ENCODE results near the gene TXNIP.

Gene TXNIP

GRCh38 chr1:146010126-146010738 lies 13.9 kb upstream of the TXNIP start:
- DNase-seq, result no peak

DNA sequence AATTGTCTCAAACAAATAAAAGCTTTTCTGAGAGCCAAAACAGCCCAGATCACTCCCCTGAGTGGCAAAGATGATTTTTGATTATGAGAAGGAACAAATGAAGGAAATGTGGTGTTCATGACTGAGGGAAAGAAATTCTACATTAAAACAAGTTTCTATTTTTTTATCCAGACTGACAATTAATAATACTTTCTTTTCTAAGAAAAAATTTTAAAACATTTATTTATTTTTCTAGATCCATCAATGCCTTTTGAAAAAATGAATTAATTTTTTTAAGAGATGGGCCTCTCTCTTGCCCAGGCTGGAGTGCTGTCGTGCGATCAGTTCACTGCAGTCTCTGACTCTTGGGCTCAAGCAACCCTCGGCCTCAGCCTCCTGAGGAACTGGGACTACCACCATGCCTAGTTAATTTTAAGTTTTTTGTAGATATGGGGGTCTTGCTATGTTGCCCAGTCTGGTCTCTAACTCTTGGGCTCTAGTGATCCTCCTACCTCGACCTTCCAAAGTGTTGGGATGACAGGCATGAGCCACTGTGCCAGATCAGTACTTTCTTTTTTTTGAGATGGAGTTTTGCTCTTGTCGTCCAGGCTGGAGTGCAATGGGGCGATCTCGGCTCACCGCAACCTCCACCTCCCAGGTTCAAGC lies 11.2 kb upstream of the TXNIP start:
- DNase-seq, result no peak

DNA sequence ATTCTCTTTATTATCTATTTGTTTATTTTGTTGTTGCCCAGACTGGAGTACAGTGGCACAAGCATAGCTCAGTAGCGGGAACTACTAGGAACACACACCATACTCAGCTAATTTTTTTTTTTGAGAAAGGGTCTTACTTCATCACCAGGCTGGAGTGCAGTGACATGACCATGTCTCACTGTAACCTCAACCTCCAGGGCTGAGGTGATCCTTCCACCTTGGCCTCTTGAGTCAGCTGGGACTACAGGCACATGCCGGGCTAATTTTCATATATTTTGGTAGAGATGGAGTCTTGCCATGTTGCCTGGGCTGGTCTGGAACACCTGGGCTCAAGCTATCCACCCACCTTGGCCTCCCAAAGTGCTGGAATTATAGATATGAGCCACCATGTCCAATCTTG lies 5.3 kb upstream of the TXNIP start:
- no peak for DNase-seq

GRCh38 chr1:145999321-146000024 lies 3.1 kb upstream of the TXNIP start:
- DNase-seq, result no peak

- DNase-seq, result no peak
Measured at GRCh38 chr1:145997718-145998023, 1.3 kb upstream of the TXNIP start.

- peak; percentile 84 for DNase-seq
Measured at GRCh38 chr1:145997016-145997717, 788 bp upstream of the TXNIP start.

DNA sequence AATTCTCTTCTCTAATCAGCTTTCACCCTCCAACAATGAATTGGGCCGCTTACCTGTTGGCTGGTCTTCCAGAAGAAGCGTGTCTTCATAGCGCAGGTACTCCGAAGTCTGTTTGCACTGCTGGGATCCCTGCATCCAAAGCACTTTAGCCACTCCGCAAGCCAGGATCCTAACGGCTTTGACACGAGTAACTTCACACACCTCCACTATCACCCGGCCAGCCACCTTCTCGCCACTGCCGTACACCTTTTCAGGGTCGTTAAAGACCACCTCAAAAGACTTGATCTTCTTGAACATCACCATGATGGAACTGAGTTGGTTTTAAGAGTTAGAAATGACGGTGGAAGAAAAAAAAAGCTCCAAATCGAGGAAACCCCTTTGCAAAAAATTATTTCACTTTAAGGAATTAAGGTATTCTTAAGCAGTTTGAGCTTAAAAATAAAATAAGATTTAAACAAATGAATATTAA lies 381 bp downstream of the TXNIP start:
- DNase-seq, result no peak

DNA sequence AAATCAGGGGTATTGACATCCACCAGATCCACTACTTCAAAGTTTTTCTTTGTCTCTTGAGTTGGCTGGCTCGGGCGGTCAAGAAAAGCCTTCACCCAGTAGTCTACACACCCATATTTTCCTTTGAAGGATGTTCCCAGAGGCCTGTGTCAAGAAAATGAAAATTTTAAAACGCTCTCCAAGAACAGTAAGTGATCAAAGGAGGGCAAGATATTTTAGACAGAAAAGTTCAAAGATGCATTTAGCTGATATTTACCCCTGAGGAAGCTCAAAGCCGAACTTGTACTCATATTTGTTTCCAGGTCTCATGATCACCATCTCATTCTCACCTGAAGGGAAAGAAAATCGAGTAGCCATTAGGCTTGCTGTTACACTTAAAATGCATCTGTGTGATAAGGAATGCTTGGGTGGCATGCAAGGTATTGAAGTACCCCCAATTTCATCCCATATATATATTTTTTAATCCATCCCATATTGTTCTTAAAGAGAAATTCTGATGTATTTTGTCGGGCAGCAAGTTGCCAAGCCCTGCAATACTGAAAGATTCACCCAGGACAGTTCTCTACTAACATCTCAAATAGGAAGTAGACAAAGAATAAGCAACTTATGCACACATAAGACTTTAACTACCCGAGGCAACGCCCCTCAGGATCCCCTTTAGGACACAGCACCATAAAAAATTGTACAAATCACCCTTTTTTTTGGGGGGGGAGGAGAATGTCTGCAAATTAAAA lies 1.1 kb downstream of the TXNIP start:
- peak; percentile 47 for DNase-seq

- peak; percentile 77 for DNase-seq
Measured at GRCh38 chr1:145994391-145995120, 1.8 kb downstream of the TXNIP start.

DNA sequence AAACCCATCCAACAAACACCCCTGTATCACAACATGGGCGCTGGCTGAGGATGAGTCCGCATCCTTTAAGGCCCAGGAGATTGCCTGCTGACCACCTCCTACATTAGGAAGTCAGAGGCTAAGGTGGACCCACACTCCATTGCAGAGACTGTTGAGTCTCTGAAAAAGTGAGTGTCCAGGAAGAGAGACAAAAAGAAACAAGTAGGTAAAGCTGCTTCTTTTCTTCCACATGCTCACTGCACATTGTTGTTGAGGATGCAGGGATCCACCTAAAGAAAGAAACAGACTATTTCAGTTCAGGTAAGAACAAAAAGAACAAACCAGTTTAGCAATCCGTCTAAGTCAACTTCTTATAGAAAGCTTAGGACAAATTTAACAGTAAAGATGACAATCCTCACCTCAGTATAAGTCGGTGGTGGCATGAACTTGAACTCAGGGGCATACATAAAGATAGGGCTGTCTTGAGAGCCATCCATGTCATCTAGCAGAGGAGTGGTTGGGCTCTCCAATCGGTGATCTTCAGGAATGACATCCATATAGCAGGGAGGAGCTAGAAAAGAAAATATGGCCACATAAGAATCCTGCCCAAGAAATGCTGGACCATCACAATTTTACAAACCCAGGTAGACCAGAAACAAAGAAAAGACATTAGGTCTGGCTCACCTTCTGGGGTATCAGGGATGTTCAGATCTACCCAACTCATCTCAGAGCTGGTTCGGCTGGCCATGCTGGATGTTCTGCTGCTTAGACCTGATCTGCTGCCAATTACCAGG lies 2.6 kb downstream of the TXNIP start:
- peak; percentile 53 for DNase-seq

GRCh38 chr1:145992958-145993617 lies 3.3 kb downstream of the TXNIP start:
- no peak for DNase-seq

GRCh38 chr1:145992502-145992936 lies 3.9 kb downstream of the TXNIP start:
- DNase-seq, result peak; percentile 62

DNA sequence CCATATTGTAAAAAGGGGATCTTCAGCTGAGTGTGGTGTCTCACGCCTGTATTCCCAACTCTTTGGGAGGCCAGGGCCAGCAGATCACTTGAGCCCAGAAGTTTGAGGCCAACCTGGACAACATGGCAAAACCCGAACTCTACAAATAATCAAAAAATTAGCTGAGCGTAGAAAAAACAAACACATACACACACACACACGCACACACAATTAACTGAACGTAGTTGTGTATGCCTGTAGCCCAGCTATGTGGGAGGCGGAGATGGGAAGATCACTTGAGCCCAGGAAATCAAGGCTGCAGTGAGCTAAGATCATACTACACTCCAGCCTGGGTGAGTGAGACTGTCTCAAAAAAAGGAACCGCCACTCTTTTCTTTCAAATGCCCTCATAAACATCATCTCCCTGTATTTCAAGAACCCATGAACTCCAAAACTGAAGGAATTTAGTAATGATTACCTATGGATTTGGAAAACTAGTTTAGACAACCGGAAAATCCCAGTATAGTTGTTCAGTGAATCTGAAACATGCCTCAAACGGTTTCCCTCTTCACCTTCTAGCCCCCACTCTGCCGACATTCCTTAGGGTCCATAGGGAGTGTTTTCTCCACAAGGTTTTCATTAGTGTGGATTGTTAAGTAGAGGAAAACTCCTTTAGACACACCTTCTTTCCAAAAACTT lies 4.5 kb downstream of the TXNIP start:
- DNase-seq, result peak; percentile 62

- peak; percentile 65 for DNase-seq
Measured at GRCh38 chr1:145990249-145990855, 6.0 kb downstream of the TXNIP start.

GRCh38 chr1:145988773-145989172 lies 7.6 kb downstream of the TXNIP start:
- DNase-seq, result peak; percentile 65

DNA sequence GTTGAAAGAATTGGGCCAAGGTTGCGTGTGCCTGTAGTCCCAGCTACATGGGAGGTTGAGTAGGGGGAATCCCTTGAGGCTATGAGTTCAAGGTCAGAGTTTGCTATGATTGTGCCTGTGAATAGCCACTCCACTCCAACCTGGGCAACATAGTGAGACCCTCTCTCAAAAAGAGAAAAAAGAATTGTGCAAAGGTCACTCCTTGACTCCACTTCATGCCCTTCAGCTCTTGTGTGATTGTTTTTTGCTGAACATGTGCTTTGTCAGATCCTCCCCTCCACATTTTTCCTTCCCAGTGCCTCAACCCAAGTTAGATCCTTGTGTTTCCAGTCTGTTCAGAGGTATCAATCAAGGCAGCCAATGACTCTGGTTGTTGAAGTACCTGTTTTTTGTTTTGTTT lies 8.5 kb downstream of the TXNIP start:
- no peak for DNase-seq

DNA sequence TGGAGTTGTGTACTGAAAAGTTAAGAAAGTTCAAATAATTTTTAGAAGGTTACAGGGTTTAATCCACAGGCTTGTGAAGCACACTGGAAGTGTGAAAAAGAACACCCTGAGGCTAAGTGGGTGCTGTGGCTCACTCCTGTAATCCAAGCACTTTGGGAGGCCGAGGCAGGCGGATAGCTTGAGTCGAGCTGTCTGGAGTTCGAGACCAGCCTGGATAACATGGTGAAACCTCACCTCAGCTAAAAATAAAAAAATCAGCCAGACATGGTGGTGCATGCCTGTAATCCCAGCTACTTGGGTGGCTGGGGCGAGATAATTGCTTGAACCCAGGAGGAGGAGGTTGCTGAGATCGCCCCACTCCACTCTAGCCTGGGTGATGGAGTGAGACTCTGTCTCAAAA lies 9.8 kb downstream of the TXNIP start:
- no peak for DNase-seq

DNA sequence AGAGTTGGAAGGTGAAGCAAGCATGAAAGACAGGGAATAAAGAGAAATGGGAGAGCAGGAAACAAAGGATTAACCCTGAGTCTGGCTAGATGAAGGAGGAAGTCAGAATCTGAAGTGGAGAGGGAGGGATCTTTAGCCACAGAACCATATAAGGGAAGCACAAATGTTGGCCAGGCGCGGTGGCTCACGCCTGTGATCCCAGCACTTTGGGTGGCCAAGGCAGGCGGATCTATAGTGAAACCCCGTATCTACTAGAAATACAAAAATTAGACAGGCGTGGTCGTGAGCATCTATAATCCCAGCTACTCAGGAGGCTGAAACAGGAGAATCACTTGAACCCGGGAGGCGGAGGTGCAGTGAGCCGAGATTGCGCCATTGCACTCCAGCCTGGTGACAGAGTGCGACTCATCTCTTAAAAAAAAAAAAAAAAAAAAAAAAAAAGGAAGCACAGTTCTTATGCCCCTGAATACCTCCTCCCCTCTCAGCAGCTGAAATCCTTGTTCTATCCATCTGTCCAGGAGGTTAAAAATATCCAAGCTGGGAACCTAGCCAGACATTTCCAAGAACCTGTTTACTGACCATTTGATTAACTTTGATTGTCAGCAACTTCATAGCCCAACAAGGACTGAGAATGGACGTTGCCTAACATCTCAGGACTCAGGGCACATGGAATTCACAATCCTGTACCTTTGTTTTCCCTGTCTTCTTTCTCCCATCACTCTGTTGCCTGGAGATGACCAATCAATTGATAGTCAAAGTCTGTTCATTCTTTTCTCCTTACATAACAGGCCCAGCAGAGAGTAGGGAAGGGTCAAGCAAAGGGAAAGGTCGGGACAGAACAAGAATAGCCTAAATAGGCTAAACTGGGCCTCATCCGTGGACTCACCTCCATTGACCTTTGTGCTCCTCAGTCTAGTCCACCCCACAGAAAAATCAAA lies 10.6 kb downstream of the TXNIP start:
- DNase-seq, result peak; percentile 61

- DNase-seq, result peak; percentile 62
Measured at GRCh38 chr1:145985129-145985501, 11.3 kb downstream of the TXNIP start.

Data from activated effector memory CD4-positive, alpha-beta T cell treated with anti-CD3 and anti-CD28 coated beads, Interleukin-2, amount 50 U/mL, for 16 hours (primary cell).